ENCODE measurements around the gene NEURL1. TPM values are rescaled to one million over a fixed set of nuclear protein-coding genes. Genes with fewer than 3 reads are reported as not detected.
"Not testable (repeated sequence)": the region's sequence is repeated elsewhere in the genome, so short reads cannot be mapped to it uniquely, and the experiment has no call there.

The NEURL1 gene
- total RNA-seq, 1 donor from 2014 or later = 1.2 TPM

GRCh38 chr10:103493916-103494877, 692 bp downstream of the NEURL1 start:
- DNase-seq (ENCODE audit: low spot score) = no peak

GRCh38 chr10:103495321-103495720, 1.8 kb downstream of the NEURL1 start:
- DNase-seq (ENCODE audit: low spot score) = no peak

GRCh38 chr10:103497161-103497915, 3.8 kb downstream of the NEURL1 start:
- DNase-seq (ENCODE audit: low spot score) = no peak

GRCh38 chr10:103498936-103499638, 5.6 kb downstream of the NEURL1 start:
- no peak for DNase-seq (ENCODE audit: low spot score)

GRCh38 chr10:103499881-103500280, 6.4 kb downstream of the NEURL1 start:
- DNase-seq (ENCODE audit: low spot score) = no peak

GRCh38 chr10:103500481-103500880, 7.0 kb downstream of the NEURL1 start:
- DNase-seq (ENCODE audit: low spot score) = no peak

GRCh38 chr10:103501186-103501585, 7.7 kb downstream of the NEURL1 start:
- DNase-seq (ENCODE audit: low spot score) = no peak

GRCh38 chr10:103502849-103503660, 9.6 kb downstream of the NEURL1 start:
- DNase-seq (ENCODE audit: low spot score) = no peak

GRCh38 chr10:103503777-103504176, 10.3 kb downstream of the NEURL1 start:
- DNase-seq (ENCODE audit: low spot score) = not testable (repeated sequence)

- no peak for DNase-seq (ENCODE audit: low spot score)
Measured at GRCh38 chr10:103504181-103504783, 10.8 kb downstream of the NEURL1 start.

- no peak for DNase-seq (ENCODE audit: low spot score)
Measured at GRCh38 chr10:103506061-103506460, 12.6 kb downstream of the NEURL1 start.

- DNase-seq (ENCODE audit: low spot score) = no peak
Measured at GRCh38 chr10:103507235-103508191, 14.0 kb downstream of the NEURL1 start.

GRCh38 chr10:103510046-103510685, 16.7 kb downstream of the NEURL1 start:
- DNase-seq (ENCODE audit: low spot score) = no peak

GRCh38 chr10:103510791-103511752, 17.6 kb downstream of the NEURL1 start:
- DNase-seq (ENCODE audit: low spot score) = no peak

- DNase-seq (ENCODE audit: low spot score) = no peak
Measured at GRCh38 chr10:103512166-103512565, 18.7 kb downstream of the NEURL1 start.

- no peak for DNase-seq (ENCODE audit: low spot score)
Measured at GRCh38 chr10:103512591-103513379, 19.3 kb downstream of the NEURL1 start.

Measured in ureter (tissue), 1 donor.